ENCODE measurements around the gene NNMT.

DNA sequence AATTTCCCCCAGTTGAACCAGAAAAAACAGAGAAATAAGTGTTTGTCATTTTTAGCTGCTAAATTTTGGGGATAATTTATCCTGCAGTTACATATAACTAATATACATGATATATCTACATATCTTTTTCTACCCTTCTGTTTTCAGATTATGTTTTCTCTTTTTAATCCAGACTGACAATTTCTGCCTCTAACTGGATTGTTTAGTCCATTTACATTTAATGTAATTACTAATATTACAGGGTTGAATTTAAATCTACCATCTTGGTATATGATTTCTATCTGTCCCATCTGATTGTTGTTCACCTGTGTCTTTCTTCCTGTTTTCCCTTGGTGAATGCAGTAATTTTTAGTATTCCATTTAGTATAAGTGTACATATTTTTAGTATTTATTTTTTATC is 5.7 kb downstream of the NNMT start:
- TF ChIP-seq, protein P1, sequence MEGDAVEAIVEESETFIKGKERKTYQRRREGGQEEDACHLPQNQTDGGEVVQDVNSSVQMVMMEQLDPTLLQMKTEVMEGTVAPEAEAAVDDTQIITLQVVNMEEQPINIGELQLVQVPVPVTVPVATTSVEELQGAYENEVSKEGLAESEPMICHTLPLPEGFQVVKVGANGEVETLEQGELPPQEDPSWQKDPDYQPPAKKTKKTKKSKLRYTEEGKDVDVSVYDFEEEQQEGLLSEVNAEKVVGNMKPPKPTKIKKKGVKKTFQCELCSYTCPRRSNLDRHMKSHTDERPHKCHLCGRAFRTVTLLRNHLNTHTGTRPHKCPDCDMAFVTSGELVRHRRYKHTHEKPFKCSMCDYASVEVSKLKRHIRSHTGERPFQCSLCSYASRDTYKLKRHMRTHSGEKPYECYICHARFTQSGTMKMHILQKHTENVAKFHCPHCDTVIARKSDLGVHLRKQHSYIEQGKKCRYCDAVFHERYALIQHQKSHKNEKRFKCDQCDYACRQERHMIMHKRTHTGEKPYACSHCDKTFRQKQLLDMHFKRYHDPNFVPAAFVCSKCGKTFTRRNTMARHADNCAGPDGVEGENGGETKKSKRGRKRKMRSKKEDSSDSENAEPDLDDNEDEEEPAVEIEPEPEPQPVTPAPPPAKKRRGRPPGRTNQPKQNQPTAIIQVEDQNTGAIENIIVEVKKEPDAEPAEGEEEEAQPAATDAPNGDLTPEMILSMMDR (IDR thresholded peaks at IDR 0.05), result no peak
- no peak for TF ChIP-seq EZH2 (IDR thresholded peaks at IDR 0.05; ENCODE audit: borderline replicate concordance, insufficient read depth, low read depth, low read length, poor library complexity, severe bottlenecking)

Data from B cell (primary cell).